Natural killer cell (primary cell): Measurements from ENCODE around the gene U2AF1. TPM values are rescaled to one million over a fixed set of nuclear protein-coding genes. Genes with fewer than 3 reads are reported as not detected.
"Not testable (repeated sequence)": the region's sequence is repeated elsewhere in the genome, so short reads cannot be mapped to it uniquely, and the experiment has no call there.

Source experiments
- ATAC-seq, 3 donors: fragments of 150-1000 bp in 2 of 3; fragments of 200-7000 bp in 1 of 3; cut with Tn5 transposase; 1 replicate in 1 of 3; 2 replicates in 2 of 3; pipeline ENCODE4 v1.10.0; 2021; ENCODE audit warnings: mild to moderate bottlenecking in 2 of 3, moderate library complexity in 2 of 3
- DNase-seq, 2 donors: peaks; one replicate each; pipeline versions ENCODE4 v3.0.0 to v3.0.0-alpha.2; 2013 to 2021; ENCODE audit warnings: mixed read lengths in 1 of 2
- H3K27ac ChIP-seq: one replicate; pipeline ENCODE4 v1.5.1; 2013; ENCODE audit warnings: mild to moderate bottlenecking, low read length
- H3K27me3 ChIP-seq: one replicate; pipeline ENCODE4 v1.6.1; 2013; ENCODE audit warnings: low read length; ENCODE audit not compliant: control insufficient read depth, insufficient read depth
- H3K36me3 ChIP-seq: one replicate; pipeline ENCODE4 v1.6.1; 2013; ENCODE audit warnings: low read length; ENCODE audit not compliant: control insufficient read depth, insufficient read depth
- H3K4me1 ChIP-seq: one replicate; pipeline ENCODE4 v1.6.1; 2013; ENCODE audit warnings: low read length; ENCODE audit not compliant: control insufficient read depth, insufficient read depth
- H3K4me3 ChIP-seq: one replicate; pipeline ENCODE4 v1.5.1; 2013; ENCODE audit warnings: low read length
- H3K9me3 ChIP-seq: one replicate; pipeline ENCODE4 v1.6.1; 2013; ENCODE audit warnings: low read length; ENCODE audit not compliant: control insufficient read depth, insufficient read depth
- H3K27ac Mint-ChIP-seq, 2 donors: one replicate each; pipeline ENCODE4 v1.8.0; 2022; ENCODE audit warnings: mild to moderate bottlenecking in 2 of 2, mixed read lengths in 2 of 2, moderate library complexity in 1 of 2
- H3K27me3 Mint-ChIP-seq, 2 donors: one replicate each; pipeline ENCODE4 v1.8.0; 2022; ENCODE audit warnings: low read depth in 2 of 2, mixed read lengths in 2 of 2
- H3K36me3 Mint-ChIP-seq: one replicate; pipeline ENCODE4 v1.8.0; 2022; ENCODE audit warnings: mixed read lengths
- H3K4me1 Mint-ChIP-seq, 2 donors: one replicate each; pipeline ENCODE4 v1.8.0; 2022; ENCODE audit warnings: mixed read lengths in 2 of 2
- H3K4me3 Mint-ChIP-seq: one replicate; pipeline ENCODE4 v1.8.0; 2022; ENCODE audit warnings: mild to moderate bottlenecking, moderate library complexity, mixed read lengths
- H3K9me3 Mint-ChIP-seq, 2 donors: one replicate each; pipeline ENCODE4 v1.8.0; 2022; ENCODE audit warnings: mixed read lengths in 2 of 2
- WGBS: methylation state at CpG from one replicate; pipeline ENCODE4 v1.1.7; 2013; ENCODE audit warnings: missing lambda C conversion rate; ENCODE audit not compliant: insufficient coverage; 5-methylcytosine and 5-hydroxymethylcytosine counted together
- intact Hi-C: fragments of 100-400 bp; cut with micrococcal nuclease; formaldehyde crosslinking; loops from one replicate; pipeline ENCODE4 v1.14.2; 2022
- total RNA-seq, 4 donors: library from RNA; stranded (reverse); fragments of 120-200 nt in 1 of 4; gene quantifications; one replicate each; pipeline versions ENCODE4 v1.2.3 to v1.2.4, GENCODE V29; 2013 to 2022

The U2AF1 gene
- total RNA-seq, 3 donors from 2014 or later (not counting 1 experiment from before 2014, with no cell fraction given): 9.0 to 363 (median 273) TPM

DNA sequence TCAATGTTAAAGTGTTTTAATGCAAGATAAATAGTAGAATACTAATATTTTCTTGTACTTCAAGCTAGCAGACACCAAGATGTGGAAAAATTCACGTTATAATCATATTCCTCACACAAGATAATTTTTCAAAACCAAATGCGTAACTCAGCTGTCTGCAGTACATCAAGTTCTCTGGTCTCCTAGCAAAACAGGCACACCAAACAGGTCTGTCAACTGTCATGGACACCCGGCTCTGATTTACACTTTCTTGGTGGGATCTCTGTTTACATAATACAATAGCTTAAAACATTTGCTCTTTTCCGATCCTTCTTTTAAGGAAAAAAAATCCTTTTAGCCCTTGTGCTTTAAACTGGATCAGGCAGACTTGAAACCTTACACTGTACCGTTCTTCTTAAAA, 5.7 kb downstream of the U2AF1 start:
- intact Hi-C loops, DNase-seq, H3K27ac ChIP-seq, H3K4me1 ChIP-seq, ATAC-seq, H3K27ac Mint-ChIP-seq, H3K36me3 ChIP-seq, H3K27me3 Mint-ChIP-seq, H3K4me3 Mint-ChIP-seq, H3K9me3 ChIP-seq, H3K9me3 Mint-ChIP-seq, H3K27me3 ChIP-seq, H3K4me3 ChIP-seq, H3K4me1 Mint-ChIP-seq, H3K36me3 Mint-ChIP-seq: not testable (repeated sequence)
- WGBS: no CpG with 5 or more reads among the region's 5 CpGs

DNA sequence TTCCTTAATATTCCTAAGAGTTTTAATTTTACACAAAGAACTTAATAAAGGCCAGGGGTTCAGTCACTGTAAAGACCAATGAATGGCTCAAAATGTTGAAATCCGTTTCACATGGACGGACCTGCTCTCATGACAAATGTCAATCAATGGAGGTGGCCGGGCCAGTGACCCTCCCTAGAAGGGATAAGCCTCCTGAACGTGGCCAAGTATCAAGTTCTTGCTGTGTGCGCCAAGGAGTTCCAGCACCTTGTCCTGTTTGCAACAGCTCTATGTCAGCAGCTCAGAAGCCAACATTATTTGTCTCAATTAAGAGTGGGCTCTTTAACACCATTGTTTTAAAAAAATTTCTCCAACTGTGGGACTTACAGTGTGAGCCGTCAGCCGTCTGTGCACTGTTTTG, 6.4 kb downstream of the U2AF1 start:
- H3K36me3 ChIP-seq, H3K27me3 ChIP-seq, intact Hi-C loops, DNase-seq, H3K9me3 ChIP-seq, H3K4me3 ChIP-seq, H3K4me3 Mint-ChIP-seq, ATAC-seq, H3K9me3 Mint-ChIP-seq, H3K4me1 ChIP-seq, H3K4me1 Mint-ChIP-seq, H3K36me3 Mint-ChIP-seq, H3K27ac Mint-ChIP-seq, H3K27me3 Mint-ChIP-seq, H3K27ac ChIP-seq: not testable (repeated sequence)
- no CpG with 5 or more reads among the region's 7 CpGs for WGBS

DNA sequence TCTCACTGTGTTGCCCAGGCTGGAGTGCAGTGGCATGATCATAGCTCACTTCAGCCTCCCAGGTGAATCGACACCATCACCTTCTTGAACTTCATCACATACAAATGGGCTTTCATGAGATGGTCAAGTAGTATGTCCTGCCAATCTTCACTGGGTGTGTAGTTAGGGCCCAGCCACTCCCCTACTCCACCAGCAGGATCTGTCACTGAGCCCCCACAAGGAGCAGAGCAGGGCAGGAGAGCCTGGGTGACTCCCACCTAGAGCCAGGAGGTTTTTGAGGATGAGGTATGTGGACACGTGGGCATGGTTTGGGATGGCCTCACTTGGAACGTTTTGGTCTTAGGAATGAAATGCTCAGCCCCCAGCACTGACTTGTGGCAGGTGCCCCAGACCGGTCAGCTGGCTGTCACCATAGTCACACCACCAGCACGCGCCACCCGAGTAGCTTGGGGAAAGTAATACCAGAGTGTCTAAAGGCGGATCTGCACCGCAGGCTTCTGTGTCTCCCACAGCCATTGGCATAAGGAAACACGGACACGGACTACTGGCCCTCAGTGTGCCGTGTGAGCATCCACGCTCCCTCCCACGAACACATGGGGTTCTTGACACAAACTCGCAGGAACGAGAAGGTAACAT, 15.3 kb downstream of the U2AF1 start:
- no CpG with 5 or more reads among the region's 16 CpGs for WGBS
- H3K9me3 ChIP-seq, DNase-seq, H3K4me1 Mint-ChIP-seq, intact Hi-C loops, H3K36me3 Mint-ChIP-seq, H3K4me3 ChIP-seq, H3K27ac ChIP-seq, H3K36me3 ChIP-seq, H3K27me3 ChIP-seq, ATAC-seq, H3K4me3 Mint-ChIP-seq, H3K27me3 Mint-ChIP-seq, H3K4me1 ChIP-seq, H3K9me3 Mint-ChIP-seq, H3K27ac Mint-ChIP-seq: not testable (repeated sequence)

DNA sequence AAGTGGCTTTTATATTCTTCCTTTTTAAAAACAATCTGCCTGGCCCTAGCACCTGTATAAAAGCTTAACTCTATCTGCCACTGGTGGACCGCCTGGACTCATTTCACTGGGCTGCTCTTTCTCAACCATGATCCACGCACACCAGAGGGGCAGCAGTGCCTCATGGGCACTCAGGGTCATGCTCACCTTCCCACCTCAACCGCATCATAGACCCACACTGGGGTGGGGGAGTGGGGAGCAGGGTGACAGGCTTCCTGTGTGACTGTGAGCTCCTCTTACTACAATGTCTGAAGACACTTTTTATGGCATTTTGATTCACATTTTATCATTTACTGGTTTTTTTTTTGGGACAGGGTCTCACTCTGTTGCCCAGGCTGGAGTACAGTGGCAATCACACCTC, 16.4 kb downstream of the U2AF1 start:
- H3K27me3 ChIP-seq, H3K27me3 Mint-ChIP-seq, H3K9me3 ChIP-seq, H3K36me3 Mint-ChIP-seq, intact Hi-C loops, H3K4me3 ChIP-seq, DNase-seq, H3K27ac Mint-ChIP-seq, H3K9me3 Mint-ChIP-seq, H3K4me1 Mint-ChIP-seq, H3K27ac ChIP-seq, H3K4me3 Mint-ChIP-seq, H3K36me3 ChIP-seq, H3K4me1 ChIP-seq: not testable (repeated sequence)
- no CpG with 5 or more reads among the region's 3 CpGs for WGBS
- ATAC-seq: peak; percentile 41 to 91 (median 77)

DNA sequence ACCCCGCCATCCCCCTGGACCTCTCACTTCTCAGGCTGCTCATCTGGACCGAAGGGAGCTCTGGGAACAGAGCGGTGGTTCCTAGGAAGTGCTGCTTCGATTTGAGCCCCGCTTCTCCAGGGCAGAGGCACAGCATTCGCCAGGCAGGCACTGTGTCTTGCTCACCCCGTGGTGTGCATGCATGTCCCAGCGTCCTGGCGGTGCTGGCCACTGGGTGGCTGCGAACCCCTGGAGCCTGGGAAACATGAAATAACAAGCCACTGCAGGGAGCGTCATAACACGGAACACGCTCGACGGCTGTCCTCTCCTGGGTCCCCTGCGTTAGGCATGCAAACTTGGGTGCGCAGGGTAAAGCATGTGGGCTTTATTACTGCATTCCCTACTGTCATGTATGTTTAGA, 17.9 kb downstream of the U2AF1 start:
- H3K4me1 Mint-ChIP-seq, ATAC-seq: not testable (repeated sequence)

DNA sequence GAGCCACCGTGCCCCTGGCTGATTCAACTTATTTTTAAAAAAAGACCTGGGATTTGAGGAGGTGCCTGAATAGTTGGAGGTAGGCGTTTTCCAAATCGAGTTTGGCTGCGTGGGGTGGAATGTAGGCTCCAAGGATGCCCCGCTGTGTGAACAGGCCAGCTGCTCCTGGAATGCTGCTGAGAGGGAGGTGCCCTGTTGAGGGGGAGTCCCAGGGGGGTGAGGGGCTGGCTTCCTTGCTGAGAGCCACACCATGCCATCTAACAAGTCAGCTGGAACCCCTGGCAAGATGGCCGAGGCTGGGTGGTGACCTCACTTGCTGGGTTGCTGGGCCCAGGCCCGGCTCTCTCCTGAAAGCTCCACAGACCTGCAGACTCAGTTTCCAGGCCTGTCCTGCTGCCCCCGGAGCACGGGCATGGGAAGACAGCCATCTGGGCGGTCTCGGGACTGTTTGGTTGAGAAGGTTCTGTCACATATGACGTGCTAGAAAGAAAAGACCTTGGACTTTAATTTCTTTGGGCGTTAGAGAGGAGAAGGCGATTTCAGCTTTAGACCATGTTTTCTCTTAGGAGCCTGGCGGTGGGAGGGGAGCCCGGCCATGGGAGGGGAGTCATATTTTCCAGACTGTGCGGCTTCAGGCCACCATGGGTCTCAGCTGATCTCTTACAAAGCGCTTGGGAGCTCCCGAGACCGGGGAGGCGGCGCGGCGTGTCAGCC, 24.6 kb downstream of the U2AF1 start:
- H3K4me3 ChIP-seq, H3K36me3 Mint-ChIP-seq, H3K4me1 Mint-ChIP-seq, H3K9me3 Mint-ChIP-seq, H3K27ac ChIP-seq, intact Hi-C loops, H3K36me3 ChIP-seq, H3K27me3 Mint-ChIP-seq, H3K4me3 Mint-ChIP-seq, ATAC-seq, H3K9me3 ChIP-seq, H3K4me1 ChIP-seq, H3K27me3 ChIP-seq, H3K27ac Mint-ChIP-seq, DNase-seq: not testable (repeated sequence)
- no CpG with 5 or more reads among the region's 24 CpGs for WGBS

More for the DNA sequence above, 17.9 kb downstream of the U2AF1 start:
- WGBS: no CpG with 5 or more reads among the region's 17 CpGs
- H3K27ac Mint-ChIP-seq, H3K4me1 ChIP-seq, H3K36me3 Mint-ChIP-seq, H3K36me3 ChIP-seq, H3K9me3 ChIP-seq, intact Hi-C loops, H3K4me3 Mint-ChIP-seq, H3K27ac ChIP-seq, DNase-seq, H3K4me3 ChIP-seq, H3K27me3 Mint-ChIP-seq, H3K9me3 Mint-ChIP-seq, H3K27me3 ChIP-seq: not testable (repeated sequence)

DNA sequence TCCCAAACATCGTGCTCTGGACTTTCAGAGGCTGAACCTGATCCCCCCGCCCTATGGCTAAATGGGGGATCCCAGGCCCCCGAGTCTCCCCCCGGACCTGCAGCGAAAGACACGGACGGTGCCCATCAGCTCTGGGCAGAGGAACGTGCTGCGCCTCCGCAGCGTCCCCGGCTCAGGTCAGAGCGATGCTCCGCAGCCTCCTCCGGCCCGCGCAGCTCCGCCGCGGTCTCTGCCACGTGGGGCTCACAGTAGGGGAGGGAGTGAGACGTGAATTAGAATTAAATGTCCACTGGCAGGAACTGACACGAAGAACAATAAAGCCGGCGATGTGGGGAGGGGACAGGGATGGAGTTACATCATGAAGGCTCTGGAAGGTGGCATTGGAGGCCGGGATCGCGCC, 30.7 kb downstream of the U2AF1 start:
- ATAC-seq: peak in 1 of 3 donors; percentile 36
- H3K4me1 Mint-ChIP-seq, intact Hi-C loops: not testable (repeated sequence)

More for the DNA sequence above, 30.7 kb downstream of the U2AF1 start:
- not testable (repeated sequence) for H3K9me3 ChIP-seq, H3K9me3 Mint-ChIP-seq, H3K27ac Mint-ChIP-seq, H3K27me3 ChIP-seq, H3K27ac ChIP-seq, DNase-seq, H3K36me3 ChIP-seq, H3K4me3 ChIP-seq, H3K4me3 Mint-ChIP-seq, H3K27me3 Mint-ChIP-seq, H3K4me1 ChIP-seq, H3K36me3 Mint-ChIP-seq
- no CpG with 5 or more reads among the region's 28 CpGs for WGBS
